Adipose tissue (tissue), 3 donors: ENCODE data around the gene BPI. TPM values are rescaled to one million over a fixed set of nuclear protein-coding genes. Genes with fewer than 3 reads are reported as not detected.
"Not testable (repeated sequence)": the region's sequence is repeated elsewhere in the genome, so short reads cannot be mapped to it uniquely, and the experiment has no call there.

ENCODE experiments used
- H3K27ac ChIP-seq: one replicate; pipeline ENCODE4 v1.5.1; 2013; ENCODE audit warnings: low read depth, low read length
- WGBS, 3 donors: extraction: QIAGEN DNeasy Blood & Tissue Kit; methylation state at CpG; one replicate each; pipeline ENCODE4 v1.1.7; 2013; 5-methylcytosine and 5-hydroxymethylcytosine counted together
- polyA plus RNA-seq, 3 donors: library from polyadenylated mRNA; stranded (reverse); fragments of 200-250 nt; gene quantifications; one replicate each; pipeline ENCODE4 v1.2.3, GENCODE V29; 2013
- donor health status: healthy with polysubstance abuse.
- donor health status: Bipolar disorder and iron deficiency.
- donor health status: healthy.

The BPI gene
- polyA plus RNA-seq, 3 donors = 0.02 to 3.5 (median 0.21) TPM

DNA sequence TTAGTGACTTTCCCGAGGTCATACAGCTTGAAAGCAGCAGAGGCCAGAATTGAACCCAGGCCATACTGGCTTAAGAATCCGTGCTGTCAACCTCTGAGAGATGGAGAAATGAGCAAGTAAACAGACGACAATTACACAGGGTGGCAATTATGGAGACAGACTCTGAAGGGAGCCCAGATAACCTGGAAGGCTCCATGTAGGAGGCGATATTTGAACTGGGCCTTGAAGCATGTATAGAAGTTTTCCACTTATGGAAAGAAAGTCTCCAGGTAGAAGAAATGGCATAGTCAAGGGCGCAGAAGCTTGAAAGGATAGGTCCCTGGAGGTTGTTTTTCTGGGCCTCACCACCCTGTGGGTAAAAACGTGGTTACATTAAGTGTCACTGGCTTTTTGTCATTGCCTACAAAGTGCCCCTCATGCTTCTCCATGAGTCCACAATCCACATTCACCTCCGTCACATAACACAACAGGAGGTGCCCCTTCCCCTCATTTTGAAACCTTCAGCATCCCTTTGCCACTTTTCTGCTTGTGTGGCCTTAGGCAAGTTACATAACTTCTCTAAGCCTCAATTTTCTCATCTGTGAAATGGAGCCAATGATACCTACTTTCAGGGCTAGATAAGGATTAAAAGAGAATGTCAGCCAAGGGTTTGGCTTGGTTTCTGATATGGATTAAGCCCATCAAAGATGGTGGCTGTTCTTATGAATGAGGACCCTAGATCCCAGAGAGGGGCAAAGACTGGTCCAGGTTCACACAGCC lies 5.9 kb upstream of the BPI start:
- WGBS, 3 donors = 80 to 87% (median 84%) methylated on average over 7 of the region's 7 CpGs
- H3K27ac ChIP-seq = no peak overlapping the region

DNA sequence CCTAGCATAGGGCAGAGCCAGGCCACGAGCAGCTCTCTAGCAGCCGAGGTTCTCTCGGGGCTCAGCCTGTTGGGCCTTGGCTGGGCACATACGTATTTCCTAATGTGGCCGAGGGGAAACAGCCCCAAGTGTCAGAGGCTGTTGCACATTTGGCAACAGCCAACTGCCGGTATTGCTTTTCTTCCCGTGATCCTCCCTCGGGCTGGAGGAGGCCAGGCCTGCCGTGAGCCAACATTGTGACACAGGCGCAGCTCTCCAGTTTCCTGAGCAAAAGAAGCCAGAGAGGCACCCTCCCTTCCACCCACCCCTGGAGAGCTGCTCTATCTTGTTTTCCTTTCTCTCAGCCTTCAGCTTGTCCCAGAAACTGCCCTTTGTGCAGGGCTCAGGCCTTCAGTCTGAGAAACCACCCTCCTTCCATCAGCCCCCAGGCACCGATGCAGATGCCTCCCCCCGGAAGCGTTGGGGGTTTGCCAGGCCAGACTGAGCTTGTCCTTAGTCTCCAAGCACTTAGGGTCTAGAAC lies 5.1 kb upstream of the BPI start:
- H3K27ac ChIP-seq = peak overlapping the region; percentile 65
- WGBS, 3 donors = 10 to 55% (median 10%) methylated on average over 12 to 13 of the region's 13 CpGs

DNA sequence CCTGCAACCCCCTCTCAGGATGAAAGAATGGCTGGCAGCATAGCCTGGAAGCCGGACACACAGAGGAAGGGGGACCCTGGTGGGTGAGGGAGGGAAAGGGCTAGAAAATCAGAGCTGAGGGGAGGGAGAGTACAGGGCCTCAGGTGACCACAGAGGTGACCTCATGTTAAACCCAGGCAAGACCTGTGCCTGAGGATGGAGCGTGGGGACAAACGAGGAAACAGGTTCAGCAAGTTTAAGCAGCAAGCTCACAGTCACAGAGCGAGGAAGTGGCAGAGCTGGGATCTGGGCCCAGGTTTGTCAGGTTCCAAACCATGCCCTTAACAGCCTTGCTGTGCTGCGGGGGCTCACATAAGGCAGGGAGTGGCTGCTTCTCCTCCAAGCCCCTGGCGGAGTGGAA lies 4.0 kb upstream of the BPI start:
- 53 to 67% (median 61%) methylated on average over 6 of the region's 6 CpGs for WGBS, 3 donors
- H3K27ac ChIP-seq = no peak overlapping the region

DNA sequence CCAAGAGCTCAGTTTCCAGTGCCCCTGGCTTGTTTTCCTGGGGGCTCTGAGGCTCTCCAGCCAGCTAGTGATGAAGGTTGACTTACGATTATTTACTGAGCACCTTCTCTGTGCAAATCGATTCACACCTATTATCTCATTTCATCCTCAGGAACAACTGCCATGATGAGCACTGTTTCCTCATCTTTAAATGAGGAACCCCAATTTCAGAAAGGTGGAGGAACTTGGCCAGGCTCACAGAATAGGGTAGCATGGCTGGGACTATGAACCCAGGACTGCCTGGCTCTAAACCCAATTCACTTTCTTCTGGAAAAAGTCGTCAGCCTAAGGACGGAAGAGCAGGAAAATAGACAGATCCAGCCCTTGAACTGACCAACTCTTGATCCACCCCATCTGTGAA lies 3.5 kb upstream of the BPI start:
- 67 to 81% (median 68%) methylated on average over 4 of the region's 4 CpGs for WGBS, 3 donors
- H3K27ac ChIP-seq = no peak overlapping the region

DNA sequence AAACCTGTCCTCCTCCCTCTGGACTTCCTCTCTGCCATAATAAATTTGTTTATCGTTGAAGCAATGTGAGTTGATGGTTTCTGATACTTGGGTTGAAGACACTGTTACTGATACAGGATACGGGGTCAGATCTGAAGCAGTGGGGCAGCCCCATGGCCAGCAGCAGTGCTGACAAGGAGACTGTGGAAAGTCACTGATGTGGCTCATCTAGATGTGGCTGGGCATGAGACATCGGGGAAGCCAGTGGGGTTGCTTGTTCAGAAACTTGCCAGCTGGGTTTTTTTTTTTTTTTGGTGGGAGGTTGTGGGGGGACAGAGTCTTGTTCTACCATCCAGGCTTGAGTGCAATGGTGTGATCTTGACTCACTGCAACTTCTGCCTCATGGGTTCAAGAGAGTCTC lies 2.6 kb upstream of the BPI start:
- WGBS, 3 donors = 85 to 91% (median 90%) methylated on average over 3 of the region's 3 CpGs
- H3K27ac ChIP-seq = no peak overlapping the region

DNA sequence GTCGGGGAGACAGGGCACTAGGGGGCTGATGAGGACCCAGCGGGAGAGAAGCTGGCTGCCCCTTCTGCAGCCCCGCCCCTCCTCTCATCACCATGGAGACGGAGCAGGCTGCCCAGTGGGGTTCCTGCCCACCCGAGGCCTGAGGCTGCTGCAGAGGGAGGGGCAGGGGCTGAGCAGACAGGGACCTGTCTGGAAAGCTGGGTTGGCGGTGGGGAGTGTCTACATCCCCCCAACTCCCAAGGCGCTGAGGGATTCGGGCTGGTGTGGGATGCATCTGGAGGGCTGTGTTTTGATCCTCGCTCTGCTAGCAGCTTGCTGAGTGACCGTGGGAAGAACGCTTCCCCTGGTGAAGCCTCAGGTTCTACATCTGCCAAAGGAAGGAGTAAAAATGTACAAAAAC lies 1.2 kb upstream of the BPI start:
- WGBS, 3 donors = 17 to 28% (median 23%) methylated on average over 11 of the region's 11 CpGs

DNA sequence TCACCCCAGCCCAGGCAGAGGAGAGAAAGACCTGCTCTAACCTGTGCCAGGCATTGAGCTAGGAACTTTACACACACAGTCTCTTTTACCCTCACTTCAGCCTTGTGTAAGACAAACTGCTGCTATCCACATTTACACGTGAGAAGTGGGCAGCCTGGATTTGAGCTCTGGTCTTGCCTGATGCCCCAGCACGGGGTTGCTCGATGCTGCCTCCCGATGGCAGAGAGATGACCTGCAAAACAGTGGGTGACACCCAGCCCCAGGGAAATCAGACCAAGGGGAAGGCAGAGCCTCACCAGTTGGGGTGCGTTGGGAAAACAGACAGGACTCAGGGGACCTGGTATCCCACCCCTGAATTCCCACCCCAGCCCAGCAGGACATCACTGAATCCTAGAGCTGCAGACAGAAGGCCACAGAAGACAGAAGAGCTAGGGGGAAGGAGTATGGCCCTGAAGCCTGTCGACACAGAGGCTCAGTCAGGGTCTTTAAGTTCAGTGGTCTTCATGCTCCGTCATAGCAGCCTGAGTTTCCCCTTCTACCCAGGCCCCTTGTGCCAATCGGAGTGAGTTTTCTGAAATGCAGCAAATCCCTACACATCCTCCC lies 990 bp downstream of the BPI start:
- WGBS, 3 donors = 46 to 60% (median 48%) methylated on average over 8 of the region's 8 CpGs
- H3K27ac ChIP-seq = no peak overlapping the region

More for the DNA sequence above, 1.2 kb upstream of the BPI start:
- H3K27ac ChIP-seq = no peak overlapping the region

DNA sequence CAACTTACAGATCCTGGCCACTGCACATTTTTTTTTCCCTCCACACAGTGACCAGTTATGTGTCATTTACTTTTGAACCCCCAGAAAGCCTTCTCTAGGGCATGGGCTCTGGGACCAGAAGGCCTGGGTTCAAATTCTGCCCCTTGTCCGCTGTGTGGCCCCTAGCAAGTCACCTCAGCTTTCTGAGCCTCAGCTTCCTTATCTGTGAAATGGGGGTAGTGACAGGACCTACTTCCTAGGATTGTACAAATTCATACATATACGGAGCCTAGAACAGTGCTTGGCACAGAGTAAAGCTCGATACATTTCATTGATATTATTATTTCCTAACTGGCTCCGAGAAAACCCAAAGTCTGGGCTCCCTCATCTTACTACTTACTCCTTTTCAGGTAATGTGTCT lies 1.6 kb downstream of the BPI start:
- 79 to 82% (median 81%) methylated on average over 4 of the region's 4 CpGs for WGBS, 3 donors
- no peak overlapping the region for H3K27ac ChIP-seq

DNA sequence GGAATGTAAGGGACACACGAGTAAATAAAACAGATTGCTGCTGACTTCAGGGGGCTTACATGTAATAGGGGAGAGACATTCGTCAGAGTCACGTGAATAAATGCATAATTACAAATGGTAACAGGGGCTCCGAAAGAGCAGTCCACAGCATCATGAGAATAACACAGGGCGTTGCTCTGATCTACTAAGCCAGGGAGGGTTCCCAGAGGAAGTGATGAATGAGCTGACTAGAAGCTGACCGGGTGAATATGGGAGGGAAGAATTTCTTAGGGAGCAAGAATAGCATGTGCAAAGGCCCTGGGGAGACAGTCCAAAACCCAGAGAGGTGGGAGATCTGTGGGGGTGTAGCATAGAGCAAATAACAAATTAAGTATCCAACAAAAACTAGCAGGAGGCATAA lies 2.4 kb downstream of the BPI start:
- WGBS, 3 donors = 72 to 76% (median 74%) methylated on average over 6 of the region's 6 CpGs
- H3K27ac ChIP-seq = no peak overlapping the region

DNA sequence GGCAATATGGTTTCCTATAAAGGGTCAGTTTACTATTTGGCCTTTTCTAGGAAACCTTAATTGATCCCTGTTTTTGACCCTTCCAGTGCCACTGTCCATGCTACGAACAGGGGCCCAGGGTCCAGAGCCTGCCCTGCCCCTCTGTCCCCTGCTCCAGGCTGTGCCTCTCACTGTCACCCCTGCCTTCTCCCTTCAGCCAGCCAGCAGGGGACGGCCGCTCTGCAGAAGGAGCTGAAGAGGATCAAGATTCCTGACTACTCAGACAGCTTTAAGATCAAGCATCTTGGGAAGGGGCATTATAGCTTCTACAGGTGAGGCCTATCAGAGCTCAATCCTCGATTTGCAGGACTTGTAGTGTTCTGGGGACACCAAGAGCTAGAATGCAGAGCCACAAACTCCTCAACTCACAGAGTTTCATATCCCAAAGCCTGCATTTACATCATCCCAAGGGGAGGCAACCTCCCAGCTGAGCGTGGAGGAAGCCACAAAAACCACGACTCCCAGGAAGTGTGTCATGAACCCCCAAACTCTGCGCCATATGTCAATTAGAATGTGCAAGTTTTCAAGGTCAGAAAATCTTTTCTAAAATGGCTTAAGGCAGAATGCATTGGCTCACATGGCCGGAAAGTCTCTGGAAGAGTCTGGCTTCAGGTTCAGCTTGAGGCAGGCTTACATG lies 3.6 kb downstream of the BPI start:
- 66 to 74% (median 69%) methylated on average over 8 of the region's 8 CpGs for WGBS, 3 donors
- H3K27ac ChIP-seq = no peak overlapping the region

DNA sequence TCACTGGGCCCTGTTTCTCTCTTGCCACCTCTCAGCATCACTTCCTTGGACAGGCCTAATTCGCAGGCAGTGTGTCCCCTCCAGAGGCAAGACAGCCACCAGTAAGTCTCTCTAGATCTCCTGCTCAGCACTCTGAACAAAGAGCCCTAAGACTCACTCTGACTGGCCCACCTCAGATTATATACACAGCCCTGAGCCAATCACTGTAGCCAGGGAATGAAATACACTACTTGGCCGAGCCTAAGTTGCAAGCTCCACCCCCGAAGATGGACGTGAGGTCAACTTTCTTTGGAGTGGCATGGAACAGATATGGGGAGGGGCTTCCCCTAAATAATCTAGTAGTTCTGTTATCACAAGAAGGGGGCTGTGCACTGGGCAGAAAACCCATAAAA lies 4.1 kb downstream of the BPI start:
- WGBS, 3 donors = 51 to 60% (median 57%) methylated on average over 4 of the region's 4 CpGs
- no peak overlapping the region for H3K27ac ChIP-seq

DNA sequence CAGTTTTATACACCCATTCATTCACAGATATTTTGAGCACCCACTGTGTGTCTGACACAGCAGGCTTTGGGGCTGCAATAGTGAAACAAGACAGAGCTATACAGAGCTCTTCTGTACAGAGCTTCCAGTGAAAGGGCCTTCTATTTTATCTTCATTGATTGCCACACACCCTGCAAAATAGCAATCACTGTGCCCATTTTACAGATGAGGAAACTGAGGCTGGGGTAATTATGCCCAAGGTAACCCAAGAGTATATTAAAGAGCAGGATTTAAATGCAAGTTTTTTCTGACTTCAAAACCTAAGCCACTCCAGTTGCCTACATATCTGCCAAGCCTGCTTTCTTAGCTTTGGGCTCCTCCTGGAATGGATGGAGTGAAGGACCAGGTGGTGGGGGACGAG lies 4.5 kb downstream of the BPI start:
- H3K27ac ChIP-seq = no peak overlapping the region
- WGBS, 3 donors = 0 to 71% (median 59%) methylated on average over 1 of the region's 1 CpG

DNA sequence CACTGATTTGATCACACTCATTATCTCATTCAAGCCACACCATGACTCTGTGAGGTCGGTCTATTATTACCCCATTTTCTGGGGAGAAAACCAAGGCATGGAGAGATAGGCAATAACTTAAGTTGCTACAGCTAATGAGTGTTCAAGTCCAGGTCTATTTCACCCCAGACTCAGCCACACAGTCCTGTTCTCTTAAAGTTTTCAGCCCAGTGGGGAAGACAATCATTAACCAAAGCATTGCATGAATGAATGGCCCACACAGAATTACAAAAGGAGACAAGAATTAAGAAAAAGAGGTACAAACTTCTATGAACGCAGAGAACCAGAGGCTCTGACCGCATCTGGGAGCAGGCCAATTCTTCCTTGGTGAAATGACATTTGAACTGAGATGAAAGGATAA lies 7.1 kb downstream of the BPI start:
- 55 to 91% (median 87%) methylated on average over 3 of the region's 3 CpGs for WGBS, 3 donors
- no peak overlapping the region for H3K27ac ChIP-seq

DNA sequence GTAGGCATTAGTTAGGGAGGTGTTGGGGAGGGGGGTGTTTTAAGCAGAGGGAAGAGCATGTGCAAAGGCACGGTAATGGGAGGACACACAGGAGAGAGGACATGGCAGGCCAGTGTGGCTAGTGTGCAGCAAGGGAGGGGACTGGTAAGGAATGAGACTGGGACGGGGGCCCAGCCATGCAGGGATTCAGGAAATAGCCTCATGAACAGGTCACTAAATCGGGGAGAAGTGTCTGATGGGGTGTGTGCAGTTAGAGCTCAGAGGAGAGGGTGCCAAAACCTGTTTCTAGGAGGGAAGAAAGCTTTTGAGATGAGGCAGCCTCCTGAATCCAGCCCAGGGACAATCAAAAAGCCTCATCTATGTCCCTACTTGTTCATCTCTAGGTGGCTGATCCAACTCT lies 7.5 kb downstream of the BPI start:
- 46 to 61% (median 57%) methylated on average over 3 of the region's 3 CpGs for WGBS, 3 donors
- H3K27ac ChIP-seq = no peak overlapping the region

DNA sequence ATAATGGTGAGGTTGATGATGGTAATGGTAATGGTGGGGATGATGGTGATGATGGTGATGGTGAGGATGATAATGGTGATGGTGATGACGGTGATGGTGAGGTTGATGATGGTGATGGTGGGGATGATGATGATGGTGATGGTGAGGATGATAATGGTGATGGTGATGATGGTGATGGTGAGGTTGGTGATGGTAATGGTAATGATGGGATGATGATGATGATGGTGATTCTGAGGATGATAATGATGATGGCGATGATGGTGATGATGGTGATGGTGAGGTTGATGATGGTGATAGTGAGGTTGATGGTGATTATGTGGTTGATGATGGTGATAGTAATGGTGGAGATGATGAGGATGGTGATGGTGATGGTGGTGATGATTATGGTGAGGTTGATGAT lies 9.7 kb downstream of the BPI start:
- 94 to 97% (median 95%) methylated on average over 2 of the region's 2 CpGs for WGBS, 3 donors
- H3K27ac ChIP-seq = no peak overlapping the region

DNA sequence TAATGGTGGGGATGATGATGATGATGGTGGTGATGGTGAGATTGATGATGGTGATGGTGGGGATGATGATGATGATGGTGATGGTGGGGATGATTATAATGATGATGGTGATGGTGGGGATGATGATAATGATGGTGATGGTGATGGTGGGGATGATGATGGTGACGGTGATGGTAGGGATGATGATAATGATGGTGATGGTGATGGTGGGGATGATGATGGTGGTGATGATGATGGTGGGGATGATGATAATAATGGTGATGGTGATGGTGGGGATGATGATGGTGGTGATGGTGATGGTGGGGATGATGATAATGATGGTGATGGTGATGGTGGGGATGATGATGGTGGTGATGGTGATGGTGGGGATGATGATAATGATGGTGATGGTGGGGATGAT lies 10.4 kb downstream of the BPI start:
- WGBS, 3 donors = 95 to 100% (median 100%) methylated on average over 1 of the region's 1 CpG
- not testable (repeated sequence) for H3K27ac ChIP-seq

DNA sequence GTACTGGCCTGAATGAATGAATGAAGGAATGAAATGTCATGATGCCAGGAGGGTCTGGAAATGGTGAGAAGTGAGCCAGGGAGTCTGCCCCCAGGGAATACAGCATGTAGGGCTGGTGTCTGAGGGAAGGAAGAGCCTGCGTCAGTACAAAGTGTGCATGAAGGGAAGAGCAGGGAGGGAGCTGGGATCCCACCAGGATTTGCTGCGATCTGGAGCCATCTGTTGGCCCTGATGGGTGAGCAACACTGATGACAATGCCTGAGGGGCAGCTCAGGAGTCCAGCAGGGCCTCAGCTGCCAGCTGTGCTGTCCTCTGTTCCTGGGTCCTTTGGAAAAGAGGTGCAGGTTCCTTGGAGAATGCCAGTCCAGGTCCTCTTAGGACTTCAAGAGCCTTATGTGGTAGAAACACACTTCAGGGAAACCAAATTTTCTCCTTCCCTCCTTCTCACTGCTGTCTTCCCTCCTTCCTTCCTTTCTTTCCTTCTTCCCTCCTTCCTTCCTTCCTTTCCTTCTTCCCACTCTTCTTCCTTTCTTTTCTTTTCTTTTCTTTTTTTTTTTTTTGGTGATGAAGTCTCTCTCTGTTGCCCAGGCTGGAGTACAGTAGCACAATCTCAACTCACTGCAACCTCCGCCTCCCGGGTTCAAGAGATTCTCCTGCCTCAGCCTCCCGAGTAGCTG lies 11.5 kb downstream of the BPI start:
- WGBS, 3 donors = 66 to 81% (median 78%) methylated on average over 5 of the region's 5 CpGs
- H3K27ac ChIP-seq = no peak overlapping the region

DNA sequence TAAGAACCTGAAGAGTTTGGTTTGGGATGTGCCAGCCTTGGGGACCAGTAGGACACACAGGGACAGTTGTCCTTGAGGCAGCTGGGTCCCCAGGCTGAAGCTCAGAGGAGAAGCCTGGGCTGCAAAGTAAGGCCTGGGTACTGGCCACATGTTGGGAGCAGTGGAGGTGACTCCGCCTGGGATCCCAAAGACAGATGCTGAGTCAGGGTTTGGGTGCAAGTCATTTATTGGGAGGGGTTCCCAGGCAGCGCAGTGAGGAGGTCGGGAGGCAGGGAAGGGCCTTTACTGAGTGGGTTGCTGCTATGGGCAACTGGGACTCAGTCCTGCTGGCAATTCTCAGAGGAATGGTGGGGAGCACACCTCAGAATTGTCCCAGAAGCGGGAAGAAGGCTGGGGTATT lies 12.4 kb downstream of the BPI start:
- 82 to 89% (median 89%) methylated on average over 4 of the region's 4 CpGs for WGBS, 3 donors
- no peak overlapping the region for H3K27ac ChIP-seq

DNA sequence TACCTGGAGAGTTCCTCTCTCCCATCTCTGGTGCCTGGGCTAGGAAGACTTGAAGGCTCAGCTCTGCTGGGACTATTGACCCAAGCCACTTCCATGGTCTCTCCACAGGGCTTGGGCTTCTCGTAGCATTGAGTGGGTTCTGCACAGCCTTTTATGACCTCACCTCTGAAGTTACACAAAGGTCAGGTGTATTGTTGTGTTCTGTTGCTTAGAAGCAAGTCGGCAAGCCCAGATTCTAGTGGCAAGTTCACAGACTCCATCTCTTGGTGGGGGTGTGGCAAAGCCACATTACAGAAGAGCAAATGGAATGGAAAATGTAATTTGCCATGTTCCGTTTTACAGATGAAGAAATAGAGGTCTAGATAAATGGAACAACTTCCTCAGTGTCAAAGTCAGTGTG lies 13.5 kb downstream of the BPI start:
- 75 to 83% (median 76%) methylated on average over 3 of the region's 3 CpGs for WGBS, 3 donors
- H3K27ac ChIP-seq = no peak overlapping the region
